SH-SY5Y (cell line): ENCODE data around the gene CSF2.

Source experiments
- GATA2 ChIP-seq: IDR thresholded peaks from 2 replicates; pipeline ENCODE4 v1.6.1; 2011; ENCODE audit warnings: mild to moderate bottlenecking, low read depth, low read length
- GATA3 ChIP-seq: IDR thresholded peaks from 2 replicates; pipeline ENCODE4 v1.6.1; 2011; ENCODE audit warnings: low read depth, mild to moderate bottlenecking, low read length, moderate library complexity

DNA sequence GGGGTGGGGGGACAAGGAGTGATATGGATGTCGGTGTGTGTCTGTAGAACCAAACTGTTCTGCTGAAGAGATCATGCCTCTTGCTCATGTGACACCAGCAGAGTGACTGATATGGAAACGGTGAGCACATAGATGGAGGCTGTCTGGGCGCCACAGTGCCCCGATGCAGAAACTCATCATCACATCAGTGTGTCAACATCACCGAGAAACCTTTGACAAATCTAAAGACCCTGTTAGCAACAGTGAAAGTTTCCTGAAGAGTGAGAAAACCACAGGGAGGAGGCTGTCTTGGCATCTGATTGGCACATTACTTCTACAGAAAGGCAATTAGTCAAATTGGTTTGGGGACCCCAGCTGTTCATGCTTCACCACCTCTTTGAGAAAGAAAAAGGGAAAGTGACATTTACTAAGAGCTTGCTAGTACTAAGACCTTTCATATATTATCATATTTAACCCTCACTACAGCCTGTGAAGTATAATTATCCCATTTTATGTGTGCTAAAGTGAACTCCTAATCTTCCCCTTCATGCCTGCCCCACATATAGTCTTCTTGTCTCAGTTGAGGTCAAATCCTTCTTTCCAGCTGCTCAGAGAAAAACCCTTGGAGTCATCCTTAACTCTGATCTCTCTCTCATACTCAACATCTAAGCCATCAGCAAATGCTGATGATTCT is 25.6 kb downstream of the CSF2 start:
- TF ChIP-seq GATA2 (no peak), GATA3 (no peak)
